Activated T-cell treated with anti-CD3 and anti-CD28 coated beads, Interleukin-2, amount 50 U/mL, for 4 hours (primary cell): ENCODE data around the gene CD22. TPM values are rescaled to one million over a fixed set of nuclear protein-coding genes. Genes with fewer than 3 reads are reported as not detected.

ENCODE experiments used
- ATAC-seq, 2 donors: fragments of 200-7000 bp; cut with Tn5 transposase; one replicate each; pipeline ENCODE4 v1.10.0; 2021
- DNase-seq: peaks from one replicate; pipeline ENCODE4 v3.0.0-alpha.2; 2020
- H3K27me3 Mint-ChIP-seq: one replicate; pipeline ENCODE4 v1.8.0; 2021; ENCODE audit warnings: low read depth, mixed read lengths
- H3K36me3 Mint-ChIP-seq: one replicate; pipeline ENCODE4 v1.8.0; 2022; ENCODE audit warnings: mixed read lengths; ENCODE audit not compliant: insufficient read depth
- H3K4me1 Mint-ChIP-seq: one replicate; pipeline ENCODE4 v1.8.0; 2021; ENCODE audit warnings: low read depth, mixed read lengths
- H3K4me3 Mint-ChIP-seq: one replicate; pipeline ENCODE4 v1.8.0; 2021; ENCODE audit warnings: mild to moderate bottlenecking, moderate library complexity, mixed read lengths
- H3K9me3 Mint-ChIP-seq: one replicate; pipeline ENCODE4 v1.8.0; 2021; ENCODE audit warnings: mixed read lengths
- total RNA-seq, 3 donors: library from RNA; stranded (reverse); gene quantifications; one replicate each; pipeline ENCODE4 v1.2.1, GENCODE V29; 2021

Gene CD22
- total RNA-seq, 3 donors from 2014 or later: 1.3 to 5.2 (median 1.4) TPM

GRCh38 chr19:35302446-35302845 is 26.5 kb upstream of the CD22 start:
- H3K9me3 Mint-ChIP-seq: no peaks in the 10 kb centered on the region
- H3K4me3 Mint-ChIP-seq: no peak overlapping the region
- H3K27me3 Mint-ChIP-seq: peaks cover 2% of the 10 kb centered on the region
- no peaks in the 10 kb centered on the region for H3K36me3 Mint-ChIP-seq
- ATAC-seq (no peak), DNase-seq (no peak)
- H3K4me1 Mint-ChIP-seq: no peaks in the 10 kb centered on the region

DNA sequence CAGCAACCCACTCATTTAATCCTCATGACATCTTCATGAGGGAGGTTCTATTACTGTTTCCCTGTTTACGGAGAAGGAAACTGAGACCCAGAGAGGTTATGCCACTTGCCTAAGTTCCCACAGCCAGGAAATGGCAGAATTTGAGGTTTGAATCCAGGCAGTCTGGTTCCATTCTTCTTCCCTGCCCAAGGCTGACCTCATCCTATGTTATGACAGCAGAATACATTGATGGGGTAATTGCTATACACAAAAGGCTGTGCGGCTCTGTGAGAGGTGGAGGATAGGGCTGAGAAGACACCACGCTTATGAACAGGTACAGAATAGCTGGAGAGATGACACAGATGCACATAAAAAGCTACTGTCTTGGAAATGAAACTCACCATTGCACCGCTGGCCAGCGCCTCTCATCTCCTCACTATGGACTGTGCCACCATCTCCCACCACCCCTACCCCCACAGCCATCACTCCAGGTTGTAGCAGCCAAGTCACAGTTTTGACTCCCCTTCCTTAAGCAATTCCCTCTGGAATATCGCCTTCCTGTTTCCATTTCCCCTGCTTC is 25.6 kb upstream of the CD22 start:
- no peaks in the 10 kb centered on the region for H3K36me3 Mint-ChIP-seq
- ATAC-seq: no peak
- H3K27me3 Mint-ChIP-seq: peaks cover 2% of the 10 kb centered on the region
- H3K9me3 Mint-ChIP-seq: no peaks in the 10 kb centered on the region
- no peaks in the 10 kb centered on the region for H3K4me1 Mint-ChIP-seq
- DNase-seq: no peak
- H3K4me3 Mint-ChIP-seq: no peak overlapping the region

- Mint-ChIP-seq H3K36me3 (no peaks in the 10 kb centered on the region), H3K27me3 (peaks cover 5% of the 10 kb centered on the region), H3K4me3 (no peak overlapping the region), H3K9me3 (no peaks in the 10 kb centered on the region), H3K4me1 (no peaks in the 10 kb centered on the region)
- DNase-seq: no peak
- no peak for ATAC-seq
Observed at GRCh38 chr19:35304036-35304435, 25.0 kb upstream of the CD22 start.

GRCh38 chr19:35305181-35305580 is 23.8 kb upstream of the CD22 start:
- Mint-ChIP-seq H3K9me3 (no peaks in the 10 kb centered on the region), H3K4me3 (no peak overlapping the region), H3K27me3 (peaks cover 7% of the 10 kb centered on the region), H3K4me1 (no peaks in the 10 kb centered on the region), H3K36me3 (no peaks in the 10 kb centered on the region)
- ATAC-seq: no peak
- DNase-seq: no peak

DNA sequence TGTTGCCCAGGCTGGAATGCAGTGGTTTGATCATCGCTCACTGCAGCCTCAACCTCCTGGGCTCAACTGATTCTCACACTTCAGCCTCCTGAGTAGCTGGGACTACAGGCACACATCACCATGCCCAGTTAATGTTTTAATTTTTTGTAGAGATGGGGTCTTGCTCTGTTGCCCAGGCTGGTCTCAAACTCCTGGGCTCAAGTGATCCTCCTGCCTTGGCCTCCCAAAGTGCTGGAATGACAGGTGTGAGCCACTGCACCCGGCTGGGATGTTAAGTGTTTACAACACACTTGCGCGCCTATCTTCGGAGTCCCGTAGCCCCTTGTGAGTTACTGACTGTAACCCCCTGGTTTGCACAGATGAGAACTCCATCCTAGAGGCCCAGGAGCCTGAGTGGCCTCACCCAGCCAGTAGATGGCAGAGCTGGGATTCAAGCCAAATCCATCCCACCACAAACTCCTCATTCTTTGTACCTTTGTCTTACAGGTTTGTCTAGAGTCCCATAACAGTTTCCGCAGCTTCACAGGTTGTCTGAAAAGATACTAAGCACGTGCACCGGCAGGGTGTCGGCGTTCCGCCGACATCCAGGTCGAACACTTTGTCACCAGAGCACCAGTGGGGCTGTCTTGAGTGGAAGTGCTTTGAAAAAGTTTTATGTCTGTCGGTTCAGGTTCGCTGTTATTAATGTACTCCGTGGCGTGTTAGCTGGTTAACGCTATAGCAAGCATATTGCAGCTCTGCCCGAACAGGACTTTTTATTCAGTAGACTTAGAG is 22.3 kb upstream of the CD22 start:
- H3K4me3 Mint-ChIP-seq: no peak overlapping the region
- no peaks in the 10 kb centered on the region for H3K4me1 Mint-ChIP-seq
- no peaks in the 10 kb centered on the region for H3K36me3 Mint-ChIP-seq
- peaks cover 7% of the 10 kb centered on the region for H3K27me3 Mint-ChIP-seq
- peak in 1 of 2 donors; percentile 25 for ATAC-seq
- no peak for DNase-seq
- H3K9me3 Mint-ChIP-seq: no peaks in the 10 kb centered on the region

DNA sequence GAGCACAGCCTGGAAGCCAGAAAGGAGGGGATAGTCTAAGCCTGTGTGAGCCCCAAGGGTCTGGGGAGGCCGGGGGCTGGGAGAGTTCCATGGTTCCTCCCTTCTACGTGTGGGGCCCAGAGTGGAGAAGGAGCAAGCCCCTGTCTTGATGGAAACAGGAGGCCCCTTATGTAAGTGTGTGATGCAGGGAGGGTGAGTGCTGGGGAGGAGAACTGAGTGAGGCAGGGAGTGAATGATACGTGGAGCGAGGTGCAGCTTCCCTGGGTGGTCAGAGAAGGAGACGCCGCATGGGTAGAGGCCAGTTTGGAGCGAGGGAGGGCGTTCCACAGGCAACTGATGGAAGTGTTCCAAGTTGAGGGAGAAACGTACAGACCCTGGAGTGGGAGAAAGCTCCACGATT is 21.1 kb upstream of the CD22 start:
- ATAC-seq (no peak), DNase-seq (no peak)
- no peaks in the 10 kb centered on the region for H3K4me1 Mint-ChIP-seq
- peaks cover 7% of the 10 kb centered on the region for H3K27me3 Mint-ChIP-seq
- no peaks in the 10 kb centered on the region for H3K9me3 Mint-ChIP-seq
- no peak overlapping the region for H3K4me3 Mint-ChIP-seq
- H3K36me3 Mint-ChIP-seq: no peaks in the 10 kb centered on the region

DNA sequence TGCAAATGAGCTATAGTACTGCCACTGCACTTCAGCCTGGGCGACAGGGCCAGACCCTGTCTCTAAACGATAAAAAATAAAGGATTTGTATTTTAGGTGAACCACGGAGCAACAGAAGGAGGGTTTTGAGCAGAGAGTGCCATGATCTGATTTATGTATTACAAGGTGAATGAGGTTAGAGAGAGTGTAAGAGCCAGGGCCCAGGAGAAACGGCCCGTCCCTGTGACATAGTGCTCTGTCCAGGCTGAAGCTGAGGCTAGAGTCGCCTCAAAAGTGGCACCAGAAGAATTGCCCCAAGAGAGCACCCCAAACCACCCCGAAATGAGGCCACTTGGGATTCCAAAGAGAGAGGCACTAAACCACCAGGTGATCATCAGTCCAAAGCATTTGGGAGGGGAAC is 20.1 kb upstream of the CD22 start:
- no peaks in the 10 kb centered on the region for H3K4me1 Mint-ChIP-seq
- no peaks in the 10 kb centered on the region for H3K9me3 Mint-ChIP-seq
- H3K4me3 Mint-ChIP-seq: no peak overlapping the region
- peaks cover 5% of the 10 kb centered on the region for H3K27me3 Mint-ChIP-seq
- no peak for DNase-seq
- no peak for ATAC-seq
- no peaks in the 10 kb centered on the region for H3K36me3 Mint-ChIP-seq

DNA sequence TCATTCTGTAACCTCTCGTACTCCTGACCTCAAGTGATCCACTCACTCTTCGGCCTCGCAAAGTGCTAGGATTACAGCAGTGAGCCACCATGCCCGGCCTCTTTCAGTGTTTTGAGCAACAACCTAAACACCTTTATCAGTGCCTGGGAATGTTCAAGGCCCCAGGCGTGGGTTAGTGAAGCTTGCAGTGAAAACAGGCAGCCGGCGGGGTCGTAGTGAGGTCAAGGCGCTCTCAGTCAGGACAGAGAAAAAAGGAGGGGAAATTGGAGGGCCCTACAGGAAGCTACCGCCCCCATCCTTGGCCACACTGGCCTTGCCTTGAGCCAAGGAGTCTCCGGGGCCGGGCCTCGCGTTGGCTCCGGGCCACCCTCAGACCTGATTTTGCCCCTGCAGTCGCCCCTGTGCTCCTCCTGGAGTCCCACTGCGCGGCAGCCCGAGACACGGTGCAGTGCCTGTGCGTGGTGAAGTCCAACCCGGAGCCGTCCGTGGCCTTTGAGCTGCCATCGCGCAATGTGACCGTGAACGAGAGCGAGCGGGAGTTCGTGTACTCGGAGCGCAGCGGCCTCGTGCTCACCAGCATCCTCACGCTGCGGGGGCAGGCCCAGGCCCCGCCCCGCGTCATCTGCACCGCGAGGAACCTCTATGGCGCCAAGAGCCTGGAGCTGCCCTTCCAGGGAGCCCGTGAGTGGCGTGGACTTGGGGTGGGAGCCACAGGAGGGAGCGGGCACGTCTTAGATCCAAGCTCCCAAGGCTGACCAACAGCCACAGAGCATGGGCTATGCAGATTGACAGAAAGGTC is 19.3 kb upstream of the CD22 start:
- H3K27me3 Mint-ChIP-seq: peaks cover 5% of the 10 kb centered on the region
- no peak for ATAC-seq
- DNase-seq: no peak
- no peaks in the 10 kb centered on the region for H3K9me3 Mint-ChIP-seq
- H3K36me3 Mint-ChIP-seq: no peaks in the 10 kb centered on the region
- H3K4me1 Mint-ChIP-seq: no peaks in the 10 kb centered on the region
- H3K4me3 Mint-ChIP-seq: no peak overlapping the region

DNA sequence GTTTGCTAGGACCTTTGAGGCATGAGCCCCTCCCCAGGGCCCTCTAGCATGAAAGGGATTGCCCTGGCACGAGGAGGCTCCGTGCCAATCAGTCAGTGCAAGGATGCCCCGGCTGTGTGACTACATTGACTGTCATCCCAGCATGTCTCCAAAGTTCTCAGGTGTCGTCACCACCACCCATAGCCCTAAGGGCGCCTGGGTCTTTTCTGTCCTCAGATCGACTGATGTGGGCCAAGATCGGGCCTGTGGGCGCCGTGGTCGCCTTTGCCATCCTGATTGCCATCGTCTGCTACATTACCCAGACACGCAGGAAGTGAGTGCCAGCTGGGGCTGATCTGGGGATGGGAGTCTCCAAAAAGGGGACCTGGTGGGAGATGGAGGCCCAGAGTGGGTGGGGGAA is 18.7 kb upstream of the CD22 start:
- H3K4me1 Mint-ChIP-seq: no peaks in the 10 kb centered on the region
- ATAC-seq (no peak), DNase-seq (no peak)
- H3K27me3 Mint-ChIP-seq: peaks cover 5% of the 10 kb centered on the region
- no peaks in the 10 kb centered on the region for H3K9me3 Mint-ChIP-seq
- H3K36me3 Mint-ChIP-seq: no peaks in the 10 kb centered on the region
- H3K4me3 Mint-ChIP-seq: no peak overlapping the region

GRCh38 chr19:35310811-35311465 is 18.0 kb upstream of the CD22 start:
- H3K4me3 Mint-ChIP-seq: no peak overlapping the region
- H3K36me3 Mint-ChIP-seq: no peaks in the 10 kb centered on the region

DNA sequence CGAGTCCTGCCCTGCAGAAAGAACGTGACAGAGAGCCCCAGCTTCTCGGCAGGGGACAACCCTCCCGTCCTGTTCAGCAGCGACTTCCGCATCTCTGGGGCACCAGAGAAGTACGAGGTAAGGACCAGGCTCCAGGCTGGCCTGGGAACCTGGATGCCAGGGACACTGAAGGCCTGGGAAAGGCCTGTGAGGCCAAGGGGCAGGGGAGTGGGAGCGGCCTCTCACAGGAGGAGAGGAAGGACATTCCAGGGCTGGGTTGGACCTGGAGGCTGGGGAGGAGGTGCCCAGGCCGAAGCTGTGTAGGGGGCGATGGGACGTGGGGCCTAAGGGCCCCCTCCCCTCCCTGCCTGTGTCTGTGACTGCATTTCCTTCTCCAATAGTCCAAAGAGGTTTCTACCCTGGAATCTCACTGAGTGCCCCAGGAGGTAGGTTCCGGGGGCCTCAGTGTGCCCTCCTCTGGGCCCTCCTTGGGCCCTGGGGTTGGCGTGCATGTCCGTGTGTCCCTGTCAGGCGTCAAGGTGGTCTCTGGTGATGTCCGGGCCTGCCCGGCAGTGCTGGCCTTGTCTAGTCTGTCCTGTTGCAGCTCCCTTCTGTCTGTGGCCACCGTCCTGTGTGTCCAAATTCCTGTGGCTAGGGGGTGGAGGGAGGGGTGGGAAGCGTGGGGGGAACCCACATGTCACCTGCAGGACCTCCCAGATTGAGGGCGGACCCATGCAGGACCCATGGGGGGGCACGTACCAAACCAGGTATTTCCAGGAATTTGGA is 16.9 kb upstream of the CD22 start:
- DNase-seq (no peak), ATAC-seq (no peak)
- Mint-ChIP-seq H3K4me1 (no peaks in the 10 kb centered on the region), H3K27me3 (peaks cover 5% of the 10 kb centered on the region), H3K36me3 (no peaks in the 10 kb centered on the region), H3K9me3 (no peaks in the 10 kb centered on the region), H3K4me3 (no peak overlapping the region)

More at GRCh38 chr19:35310811-35311465, 18.0 kb upstream of the CD22 start:
- DNase-seq (no peak), ATAC-seq (no peak)
- peaks cover 5% of the 10 kb centered on the region for H3K27me3 Mint-ChIP-seq
- no peaks in the 10 kb centered on the region for H3K9me3 Mint-ChIP-seq
- no peaks in the 10 kb centered on the region for H3K4me1 Mint-ChIP-seq

GRCh38 chr19:35313587-35313986 is 15.4 kb upstream of the CD22 start:
- Mint-ChIP-seq H3K36me3 (no peaks in the 10 kb centered on the region), H3K4me3 (no peak overlapping the region), H3K4me1 (peaks cover 4% of the 10 kb centered on the region), H3K27me3 (peaks cover 5% of the 10 kb centered on the region), H3K9me3 (no peaks in the 10 kb centered on the region)
- no peak for DNase-seq
- ATAC-seq: no peak

- peaks cover 6% of the 10 kb centered on the region for H3K27me3 Mint-ChIP-seq
- DNase-seq: no peak
- no peaks in the 10 kb centered on the region for H3K36me3 Mint-ChIP-seq
- no peak for ATAC-seq
- no peak overlapping the region for H3K4me3 Mint-ChIP-seq
- H3K4me1 Mint-ChIP-seq: peaks cover 8% of the 10 kb centered on the region
- no peaks in the 10 kb centered on the region for H3K9me3 Mint-ChIP-seq
Observed at GRCh38 chr19:35314031-35314430, 15.0 kb upstream of the CD22 start.
